HG03442 (cell line): ENCODE results near the gene MRPL42.
"Not testable (repeated sequence)": the region's sequence is repeated elsewhere in the genome, so short reads cannot be mapped to it uniquely, and the experiment has no call there.

ENCODE experiments used
- ATAC-seq: cut with Tn5 transposase; IDR thresholded peaks from one replicate; pipeline ENCODE4 v1.9.1; 2021; ENCODE audit warnings: mild to moderate bottlenecking, moderate library complexity; ENCODE audit not compliant: unreplicated experiment

The MRPL42 gene

DNA sequence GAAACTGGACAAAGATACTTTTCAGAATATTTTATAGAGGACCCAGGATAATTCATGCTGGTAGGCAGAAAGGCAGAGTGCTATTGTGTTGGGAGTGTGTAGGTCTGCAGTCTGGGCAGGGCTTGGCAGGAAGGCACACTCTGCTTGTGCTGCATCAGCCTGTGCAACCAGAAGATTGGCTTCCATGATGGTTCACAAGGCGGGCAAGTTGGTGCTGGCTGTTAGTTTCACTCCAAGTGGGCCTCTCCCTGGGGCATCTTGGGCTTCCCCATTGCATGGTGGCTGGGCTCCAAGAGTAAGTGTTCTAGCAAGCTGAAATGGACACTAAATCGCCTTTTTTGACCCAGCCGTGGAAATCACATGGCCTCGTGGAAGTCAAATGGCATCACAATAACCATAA, 23.7 kb upstream of the MRPL42 start:
- no peak for ATAC-seq

DNA sequence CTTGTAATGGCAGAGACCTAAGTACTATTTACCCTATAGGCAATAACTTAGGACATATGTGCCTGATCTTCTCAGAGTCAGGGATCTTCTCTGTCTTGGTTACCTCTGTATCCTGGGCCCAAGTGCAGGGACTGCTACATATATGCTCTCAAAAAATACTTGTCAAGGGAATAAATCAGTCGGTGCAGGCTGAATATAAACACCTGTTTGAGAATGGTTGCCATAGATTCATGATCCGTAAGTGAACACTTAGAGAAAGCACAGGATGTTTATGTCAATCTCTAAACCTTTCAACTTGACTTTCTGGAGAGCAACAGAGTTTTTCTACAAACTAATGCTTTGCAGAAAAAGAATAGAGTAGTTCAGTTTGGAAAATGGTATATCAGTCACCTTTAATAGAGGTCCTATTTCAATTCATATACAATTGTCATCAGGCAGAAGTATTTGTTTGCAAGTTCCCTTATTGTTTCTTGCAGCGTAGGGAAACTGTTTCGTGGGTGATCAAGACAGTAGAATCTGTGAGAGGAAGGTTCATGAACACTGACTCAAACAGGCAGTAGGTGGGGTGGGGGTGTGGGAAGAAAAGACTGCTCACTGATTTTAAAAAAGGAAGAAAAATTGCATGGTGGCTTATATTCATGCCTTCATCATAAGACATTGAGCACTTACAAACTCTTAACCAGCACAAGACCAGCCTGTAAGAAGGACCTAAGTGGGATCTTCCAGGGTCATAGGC, 19.6 kb upstream of the MRPL42 start:
- ATAC-seq = no peak

DNA sequence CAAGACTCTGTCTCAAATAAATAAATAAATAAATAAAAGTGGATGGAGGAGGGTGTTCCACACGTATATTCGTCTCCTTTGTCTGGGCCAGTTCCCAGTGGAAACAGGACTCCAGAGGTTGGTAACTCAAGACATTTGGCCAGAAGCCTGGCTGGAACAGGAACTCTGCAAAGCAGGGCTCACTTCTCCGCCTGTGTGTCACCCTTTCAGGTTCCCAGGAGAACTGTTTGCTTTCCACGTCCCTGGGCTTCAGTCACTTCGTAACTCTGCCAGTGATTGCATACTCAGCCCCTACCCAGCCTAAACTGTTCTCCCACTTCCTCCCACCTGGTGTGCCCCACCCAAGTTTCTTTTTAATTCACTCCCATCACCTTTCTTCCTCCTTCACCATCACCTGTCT, 18.5 kb upstream of the MRPL42 start:
- ATAC-seq = no peak

DNA sequence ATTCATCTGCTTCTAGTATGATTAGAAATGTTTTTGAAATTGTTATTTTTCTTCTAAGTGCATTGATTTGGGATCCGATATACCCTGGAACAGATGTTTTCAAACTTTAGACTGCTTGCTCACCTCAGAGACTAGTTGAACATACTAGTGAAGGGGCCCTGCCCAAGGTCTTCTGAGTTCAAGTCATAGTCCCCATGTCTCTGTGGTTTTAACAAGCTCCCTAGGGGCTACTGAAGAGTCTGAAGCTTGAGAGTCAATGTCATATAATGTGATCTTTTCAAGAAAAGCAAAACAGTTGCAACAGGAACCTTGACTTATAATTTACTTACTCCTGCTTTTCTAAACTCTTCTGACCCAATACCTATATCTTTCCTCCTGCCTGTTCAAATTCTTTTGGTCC, 18.0 kb upstream of the MRPL42 start:
- peak; percentile 84 for ATAC-seq

DNA sequence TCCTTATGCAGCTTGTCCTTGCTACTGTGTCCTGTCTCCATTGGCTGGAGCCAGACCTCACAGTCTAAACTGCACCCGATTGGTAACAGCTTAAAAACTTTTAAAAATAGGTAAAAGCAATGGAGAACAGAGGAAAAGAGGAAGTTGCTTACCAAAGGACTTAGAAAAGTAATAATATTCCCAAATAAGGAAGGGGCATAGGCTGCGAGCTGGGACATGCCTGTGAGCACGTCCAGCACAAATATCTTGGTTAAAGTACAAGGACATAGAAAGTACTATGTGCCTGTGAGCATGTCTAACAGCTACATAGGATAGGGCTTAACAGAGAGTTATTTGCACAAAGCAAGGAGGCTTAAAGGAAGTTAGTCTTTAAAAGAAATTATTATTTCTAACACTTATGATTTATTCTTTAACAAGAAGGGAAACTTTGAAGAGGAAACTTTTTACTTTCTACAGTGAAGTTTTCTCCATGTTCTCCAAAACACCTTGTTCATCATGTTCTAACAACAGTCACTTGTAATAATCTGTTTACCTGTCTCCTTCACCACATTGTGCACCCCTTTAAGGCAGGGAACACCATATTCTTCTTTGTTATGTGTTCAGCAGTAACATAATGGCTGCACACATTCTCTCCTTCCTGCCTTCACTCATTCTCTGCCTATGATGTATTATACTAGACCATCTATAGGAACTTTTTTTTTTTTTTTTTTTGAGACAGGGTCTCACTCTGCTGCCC, 15.7 kb upstream of the MRPL42 start:
- ATAC-seq = no peak

GRCh38 chr12:93453633-93454032, 13.7 kb upstream of the MRPL42 start:
- no peak for ATAC-seq

DNA sequence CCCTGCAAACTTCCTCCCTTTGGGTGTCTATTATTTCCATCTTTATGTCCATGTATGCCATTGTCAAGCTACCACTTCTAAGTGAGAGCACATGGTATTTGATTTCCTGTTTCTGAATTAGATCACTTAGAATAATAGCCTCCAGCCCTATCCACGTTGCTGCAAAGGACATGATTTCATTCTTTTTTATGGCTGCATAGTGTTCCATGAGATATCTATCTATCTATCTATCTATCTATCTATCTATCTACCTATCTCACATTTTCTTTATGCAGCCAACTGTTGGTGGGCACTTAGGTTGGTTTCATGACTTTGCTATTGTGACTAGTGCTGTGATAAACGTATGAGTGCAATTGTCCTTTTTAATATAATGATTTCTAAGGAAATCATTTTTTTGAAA, 11.2 kb upstream of the MRPL42 start:
- no peak for ATAC-seq

DNA sequence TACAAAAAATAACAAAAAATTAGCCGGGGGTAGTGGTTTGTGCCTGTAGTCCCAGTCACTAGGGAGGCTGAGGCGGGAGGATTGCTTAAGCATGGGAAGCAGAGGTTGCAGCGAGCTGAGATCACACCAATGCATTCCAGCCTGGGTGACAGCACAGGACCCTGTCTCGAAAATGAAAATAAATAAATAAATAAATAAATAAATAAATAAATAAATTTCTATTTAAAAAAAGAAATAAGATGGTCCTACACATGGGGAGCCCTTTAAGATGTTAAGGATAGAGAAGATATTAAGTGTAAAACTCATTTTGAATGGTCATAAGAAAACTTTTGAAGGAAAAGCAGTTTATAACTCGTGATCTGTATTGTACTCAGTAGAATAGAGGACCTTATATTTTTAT, 8.2 kb upstream of the MRPL42 start:
- no peak for ATAC-seq

DNA sequence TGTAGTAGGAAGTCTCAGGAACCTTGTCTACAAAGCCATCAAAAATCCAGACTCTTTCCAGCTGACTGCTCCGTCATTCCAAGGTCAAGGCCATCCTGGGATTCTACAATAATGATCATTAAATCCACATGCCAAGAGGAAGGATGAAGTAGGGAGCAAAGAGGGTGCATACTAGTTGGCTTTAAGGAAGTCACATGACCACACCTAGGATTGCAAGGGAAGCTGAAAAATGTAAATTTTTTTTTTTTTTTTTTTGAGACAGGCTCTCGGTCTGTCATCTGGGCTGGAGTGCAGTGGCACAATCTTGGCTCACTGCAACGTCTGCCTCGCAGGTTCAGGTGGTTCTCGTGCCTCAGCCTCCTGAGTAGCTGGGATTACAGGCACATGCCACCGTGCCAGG, 7.3 kb upstream of the MRPL42 start:
- ATAC-seq = no peak

- no peak for ATAC-seq
Observed at GRCh38 chr12:93460902-93461301, 6.4 kb upstream of the MRPL42 start.

- no peak for ATAC-seq
Observed at GRCh38 chr12:93461503-93461902, 5.8 kb upstream of the MRPL42 start.

DNA sequence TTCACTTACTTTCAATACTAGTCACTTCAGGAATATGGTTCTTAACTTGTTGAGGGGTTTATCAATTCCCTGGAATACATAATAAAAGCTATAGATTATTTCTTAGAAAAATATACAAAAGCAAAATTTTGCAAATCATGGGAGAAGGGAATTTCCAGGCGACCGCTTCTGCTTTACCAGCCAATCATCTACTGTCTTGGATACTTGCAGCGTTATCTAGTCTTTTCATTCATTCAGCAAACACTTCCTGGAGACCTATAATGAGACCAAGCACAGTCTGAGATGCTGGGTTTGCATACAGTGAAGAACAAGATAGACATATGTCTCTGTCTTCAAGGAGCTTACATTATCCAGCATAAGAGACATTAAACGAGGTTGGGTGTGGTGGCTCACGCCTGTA, 1.5 kb upstream of the MRPL42 start:
- ATAC-seq = no peak

GRCh38 chr12:93466625-93467350, 526 bp upstream of the MRPL42 start:
- no peak for ATAC-seq

DNA sequence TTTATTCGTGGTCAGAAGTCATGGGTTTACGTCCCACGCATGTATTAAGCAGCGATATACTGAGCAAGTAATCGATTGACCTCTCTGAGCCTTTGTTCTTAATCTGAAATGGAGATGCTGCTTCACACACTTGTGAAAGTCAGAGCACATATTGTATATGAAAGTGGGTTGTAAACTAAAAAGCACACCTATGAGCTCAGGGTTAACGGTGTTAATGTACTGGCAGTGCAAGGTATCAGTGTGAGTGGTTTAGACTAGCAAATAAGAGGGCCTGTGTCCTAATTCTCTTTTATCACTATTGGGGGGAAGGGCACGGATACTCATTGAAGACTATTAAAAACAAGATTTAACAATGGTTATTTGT, 676 bp downstream of the MRPL42 start:
- peak; percentile 16 for ATAC-seq

- ATAC-seq = no peak
Observed at GRCh38 chr12:93469386-93469785, 2.1 kb downstream of the MRPL42 start.

DNA sequence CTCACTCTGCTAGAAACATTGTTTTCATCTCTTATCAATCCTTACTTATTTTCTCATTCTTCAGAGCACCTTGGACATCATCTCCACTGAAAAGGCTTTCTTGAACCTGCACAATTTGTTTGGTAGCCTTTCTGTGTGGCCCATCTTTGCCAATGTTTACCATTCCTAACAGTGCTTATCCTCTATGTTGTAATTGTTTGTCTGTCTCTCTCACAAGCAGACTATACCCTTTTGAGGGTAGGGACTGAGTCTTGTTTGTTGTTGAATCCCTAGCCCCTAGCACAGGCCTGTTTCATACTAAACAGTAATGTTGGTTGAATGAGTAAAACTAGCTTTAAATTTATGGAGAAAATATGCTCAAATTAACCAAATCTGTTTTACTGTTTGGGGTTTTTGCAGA, 9.2 kb downstream of the MRPL42 start:
- no peak for ATAC-seq

- ATAC-seq = no peak
Observed at GRCh38 chr12:93482721-93483120, 15.4 kb downstream of the MRPL42 start.

GRCh38 chr12:93483151-93483807, 16.0 kb downstream of the MRPL42 start:
- ATAC-seq = no peak

DNA sequence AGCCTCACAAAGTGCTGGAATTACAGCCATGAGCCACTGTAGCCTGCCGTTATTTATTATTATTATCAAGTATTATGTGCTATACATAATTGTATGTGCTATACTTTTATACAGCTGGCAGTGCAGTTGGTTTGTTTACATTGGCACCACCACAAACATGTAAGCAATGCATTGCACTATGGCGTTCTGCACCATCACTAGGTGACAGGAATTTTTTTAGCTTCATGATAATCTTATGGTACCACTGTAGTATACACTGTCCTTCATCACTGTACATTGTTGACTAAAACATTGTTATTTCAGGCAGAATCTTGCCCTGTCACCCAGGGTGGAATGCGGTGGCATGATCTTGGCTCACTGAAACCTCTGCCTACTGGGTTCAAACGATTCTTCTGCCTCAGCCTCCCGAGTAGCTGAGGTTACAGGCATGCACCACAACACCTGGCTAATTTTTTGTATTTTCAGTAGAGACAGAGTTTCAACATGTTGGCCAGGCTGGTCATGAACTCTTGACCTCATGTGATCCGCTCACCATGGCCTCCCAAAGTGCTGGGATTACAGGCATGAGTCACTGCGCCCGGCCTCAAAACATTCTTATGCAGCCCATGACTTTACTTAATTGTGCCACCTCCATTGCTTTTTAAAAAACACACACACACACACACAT, 17.1 kb downstream of the MRPL42 start:
- no peak for ATAC-seq

DNA sequence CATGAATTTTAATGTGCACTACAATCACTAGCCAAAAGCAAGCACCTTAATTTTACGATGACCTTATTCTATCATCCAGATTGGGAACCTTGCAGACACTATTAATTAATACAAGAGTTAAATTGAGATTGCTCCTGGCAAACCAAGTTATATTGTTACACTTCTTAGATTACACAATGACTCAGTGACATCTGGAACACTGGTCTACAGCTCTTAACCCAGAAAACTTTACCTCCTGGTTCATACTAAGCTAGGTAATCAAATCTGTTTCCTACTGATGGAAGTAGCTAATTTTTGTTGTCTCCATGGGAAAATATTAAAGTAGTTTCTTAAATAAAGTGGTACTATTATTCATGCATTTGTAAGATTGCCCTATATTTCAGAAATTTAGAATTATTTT, 25.5 kb downstream of the MRPL42 start:
- ATAC-seq = not testable (repeated sequence)

- no peak for ATAC-seq
Observed at GRCh38 chr12:93494096-93494495, 26.8 kb downstream of the MRPL42 start.
